Measurements from ENCODE around the gene CACNA1D.

CACNA1D gene

DNA sequence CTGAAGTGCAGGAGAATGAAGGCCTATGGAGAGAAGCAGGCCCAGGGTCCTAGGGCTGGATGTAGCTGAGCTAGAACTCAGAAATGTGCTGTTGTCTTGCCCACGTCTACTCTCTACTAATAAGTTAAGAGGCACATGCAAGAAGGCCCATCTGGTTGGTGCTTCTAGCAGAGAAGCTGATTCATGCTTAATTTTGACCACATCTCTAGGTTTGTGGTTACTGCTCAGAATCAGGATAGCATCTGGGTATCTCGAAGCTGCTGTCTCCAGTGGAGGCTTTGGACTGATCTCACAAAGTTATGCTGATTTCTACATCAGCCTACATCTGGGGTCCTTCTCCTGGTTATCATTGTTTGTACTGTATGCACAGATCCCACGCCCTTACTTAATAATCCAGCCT lies 87.3 kb downstream of the CACNA1D start:
- no peak for DNase-seq

DNA sequence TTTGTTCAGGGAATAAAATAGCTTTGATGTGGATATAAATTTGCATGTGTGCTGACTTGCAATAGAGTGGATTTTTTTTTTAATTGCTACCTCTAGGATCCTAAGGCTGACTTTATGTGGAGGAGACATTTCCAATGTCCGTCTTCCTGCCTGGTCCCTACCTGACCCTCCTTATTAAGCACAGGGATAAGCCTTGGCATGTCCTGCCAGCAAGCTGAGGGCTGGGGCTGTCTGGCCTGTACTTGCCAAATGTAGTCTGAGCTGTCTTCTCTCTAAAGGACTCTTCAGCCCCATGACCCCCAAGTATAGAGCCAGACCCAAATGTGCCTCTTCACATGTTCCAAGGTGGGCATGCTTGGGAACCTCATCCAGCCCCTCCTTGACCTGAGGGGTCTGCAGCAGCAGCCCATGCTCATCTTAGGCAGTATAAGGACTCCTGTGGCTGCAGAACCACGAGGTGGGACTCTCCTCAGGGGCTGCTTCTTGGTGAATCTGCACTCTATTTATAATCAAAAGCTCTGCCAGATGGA lies 88.8 kb downstream of the CACNA1D start:
- DNase-seq = no peak

DNA sequence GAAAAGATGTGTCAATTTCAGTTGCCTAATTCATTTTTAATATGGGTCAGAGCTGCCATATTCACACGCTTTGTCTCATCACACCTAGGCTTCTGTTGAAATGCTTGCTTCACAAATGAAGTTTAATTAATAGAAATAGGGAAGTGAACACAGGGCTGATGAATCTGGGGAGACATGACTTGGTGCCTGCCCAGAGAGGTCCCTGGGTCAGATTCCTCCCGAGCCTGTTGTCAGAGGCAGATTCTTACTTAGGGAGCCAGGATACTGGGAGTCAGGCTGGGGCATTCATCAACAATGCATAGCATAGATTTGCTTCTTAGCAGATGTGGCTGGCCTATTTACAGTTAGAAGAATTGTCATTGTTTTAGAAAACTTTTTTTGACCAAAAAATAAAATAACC lies 90.6 kb downstream of the CACNA1D start:
- DNase-seq = no peak

DNA sequence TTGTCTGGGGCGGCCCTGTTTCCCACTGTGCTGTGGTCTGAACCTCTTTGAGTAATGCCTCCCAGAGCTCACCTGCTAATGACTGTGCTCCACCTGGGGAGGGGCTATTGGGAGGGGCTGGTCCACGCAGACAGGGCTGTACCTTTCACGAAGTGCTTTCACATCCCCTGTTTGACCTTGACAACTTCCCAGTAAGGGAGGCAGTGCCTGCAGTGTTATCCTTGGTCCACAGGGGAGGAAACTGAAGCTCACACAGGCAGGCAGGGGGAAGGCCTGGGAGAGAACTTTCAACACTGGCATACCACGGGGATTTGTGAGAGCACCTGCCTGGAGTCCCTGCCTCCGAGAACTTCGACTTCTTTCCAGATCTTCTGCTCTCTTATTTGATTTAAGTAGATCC lies 91.2 kb downstream of the CACNA1D start:
- no peak for DNase-seq

DNA sequence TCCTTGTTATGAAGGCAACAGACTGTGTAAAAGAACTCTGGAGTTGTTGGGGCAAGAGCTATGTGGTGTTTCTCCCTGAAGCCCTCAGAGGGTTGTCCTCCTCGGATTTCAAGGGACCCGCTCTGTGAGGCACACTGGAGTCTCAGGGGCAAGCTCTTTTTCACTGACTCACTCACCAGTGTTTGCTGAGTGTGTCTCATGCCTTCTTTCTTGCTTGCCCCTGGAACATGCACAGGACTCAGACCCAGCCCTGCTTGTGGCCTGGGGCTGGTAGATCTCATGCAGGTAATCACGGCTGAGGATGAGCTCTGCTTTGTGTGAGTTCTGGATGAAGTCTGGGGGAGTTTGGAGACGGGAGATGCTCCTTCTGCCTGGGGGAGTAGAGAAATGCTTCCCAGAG lies 93.7 kb downstream of the CACNA1D start:
- no peak for DNase-seq

DNA sequence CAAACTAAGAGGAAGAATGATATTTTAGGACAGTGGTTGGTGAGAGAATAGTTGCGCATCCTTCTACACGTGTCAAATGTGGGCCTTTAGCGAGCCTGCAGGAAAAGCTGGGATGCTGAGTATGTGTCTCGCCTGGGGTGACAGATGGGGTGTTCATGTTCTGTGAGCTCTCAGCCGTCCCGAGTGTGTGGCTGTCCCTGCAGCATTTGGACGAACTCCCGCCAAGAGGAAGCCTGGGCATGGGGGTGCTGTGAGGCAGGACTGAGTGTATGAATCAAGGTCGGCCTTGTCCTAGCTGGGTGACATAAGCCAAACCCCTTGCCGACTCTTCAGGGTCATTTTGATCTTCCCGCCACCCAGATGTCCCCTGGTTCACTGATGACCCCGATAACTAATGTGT lies 94.8 kb downstream of the CACNA1D start:
- DNase-seq = no peak

DNA sequence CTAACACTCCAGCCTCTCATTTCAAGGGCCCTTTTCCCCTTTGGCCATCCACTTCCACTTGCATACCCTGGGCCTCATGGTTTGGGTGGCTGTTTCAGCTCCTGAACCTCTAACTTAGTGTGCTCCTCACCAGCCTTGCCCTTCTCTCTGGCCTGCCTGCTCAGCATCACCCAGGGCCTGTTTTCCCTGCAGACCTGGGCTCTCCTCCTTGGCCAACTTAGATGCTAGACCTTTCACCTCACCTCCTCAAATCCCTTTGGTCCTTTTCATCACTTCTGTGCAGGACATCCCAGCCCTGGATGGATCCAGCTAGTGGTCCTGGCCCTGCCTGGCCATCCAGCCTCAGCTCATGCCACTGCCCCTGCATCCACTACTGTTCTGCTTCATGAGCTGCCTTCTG lies 95.4 kb downstream of the CACNA1D start:
- no peak for DNase-seq

DNA sequence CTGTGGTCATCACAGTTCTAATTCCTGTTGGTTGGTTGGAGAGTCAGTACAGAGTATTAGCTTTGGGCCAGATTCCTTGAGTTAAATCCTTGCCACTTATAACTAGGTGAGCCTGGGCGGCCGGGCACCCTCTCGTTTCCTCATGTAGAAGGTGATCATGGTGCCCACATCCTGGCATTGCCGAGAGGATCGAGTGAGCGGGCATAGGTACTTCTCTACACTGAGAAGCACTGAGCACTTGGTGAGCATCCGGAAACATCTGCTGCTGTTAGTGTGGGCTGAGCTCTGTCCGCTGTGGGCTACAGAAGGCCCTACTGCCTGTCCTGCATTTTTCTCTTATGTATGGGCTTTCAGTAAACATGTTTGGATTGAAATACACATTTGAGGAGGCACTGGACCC lies 96.2 kb downstream of the CACNA1D start:
- no peak for DNase-seq

GRCh38 chr3:53591646-53592045 lies 97.2 kb downstream of the CACNA1D start:
- DNase-seq = no peak

DNA sequence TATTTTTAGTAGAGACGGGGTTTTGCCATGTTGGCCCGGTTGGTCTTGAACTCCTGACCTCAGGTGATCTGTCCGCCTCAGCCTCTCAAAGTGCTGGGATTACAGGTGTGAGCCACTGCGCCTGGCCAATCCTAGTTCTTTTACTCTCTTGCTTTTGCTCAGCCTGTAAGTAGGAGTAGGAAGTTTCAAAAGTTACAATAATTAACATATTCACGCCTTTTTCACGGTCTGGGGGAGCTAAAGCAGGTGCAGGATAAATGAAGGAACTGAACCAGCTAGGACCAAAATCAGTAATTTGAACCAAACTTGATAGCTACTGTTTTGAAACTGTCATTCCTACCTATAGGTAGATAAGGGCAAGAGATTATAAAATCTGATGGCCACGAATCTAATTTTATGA lies 98.5 kb downstream of the CACNA1D start:
- DNase-seq = no peak

GRCh38 chr3:53593611-53594010 lies 99.2 kb downstream of the CACNA1D start:
- DNase-seq = no peak

GRCh38 chr3:53594276-53594675 lies 99.9 kb downstream of the CACNA1D start:
- DNase-seq = peak; percentile 7 to 12

DNA sequence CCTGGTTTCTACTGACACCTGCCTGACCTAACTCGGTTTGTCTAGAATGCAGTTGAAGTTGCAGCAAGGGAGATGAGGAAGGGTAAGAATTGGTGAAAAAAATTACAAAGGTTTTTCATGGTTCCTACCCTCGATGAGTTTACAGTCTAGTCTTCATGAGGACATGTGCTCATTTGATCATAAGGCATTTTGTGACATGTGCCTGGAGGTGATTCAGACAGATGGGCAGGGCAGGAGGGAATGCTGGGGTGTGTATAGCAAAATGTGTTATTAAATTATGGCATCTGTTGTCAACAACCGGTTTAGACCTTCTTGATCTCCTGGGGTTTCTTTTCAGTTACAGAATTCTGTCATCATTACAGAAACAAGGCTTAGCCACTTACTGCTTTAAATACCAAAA lies 101.2 kb downstream of the CACNA1D start:
- DNase-seq = no peak

- DNase-seq = no peak
Observed at GRCh38 chr3:53597136-53597915, 102.9 kb downstream of the CACNA1D start.

DNA sequence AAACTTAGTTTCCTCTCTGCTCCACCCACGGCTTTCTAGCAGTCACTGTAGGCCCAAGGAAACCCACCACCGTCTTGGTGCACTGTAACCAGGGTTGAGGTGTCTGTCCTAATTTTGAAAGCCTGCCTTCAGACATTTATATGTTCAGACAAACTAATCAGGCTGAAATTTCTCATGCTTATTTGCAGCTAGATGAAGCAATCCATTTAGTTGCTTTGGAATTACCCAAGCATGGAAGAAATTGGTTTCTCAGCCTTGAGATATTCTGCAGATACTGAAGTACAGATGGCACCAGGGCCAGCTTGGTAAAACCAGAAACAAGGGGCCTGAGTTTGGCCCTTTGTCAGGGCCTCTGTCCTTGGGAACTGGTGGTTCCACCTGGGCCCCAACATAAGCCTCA lies 105.4 kb downstream of the CACNA1D start:
- no peak for DNase-seq

- no peak for DNase-seq
Observed at GRCh38 chr3:53602866-53603265, 108.5 kb downstream of the CACNA1D start.

- no peak for DNase-seq
Observed at GRCh38 chr3:53604232-53604631, 109.8 kb downstream of the CACNA1D start.

DNA sequence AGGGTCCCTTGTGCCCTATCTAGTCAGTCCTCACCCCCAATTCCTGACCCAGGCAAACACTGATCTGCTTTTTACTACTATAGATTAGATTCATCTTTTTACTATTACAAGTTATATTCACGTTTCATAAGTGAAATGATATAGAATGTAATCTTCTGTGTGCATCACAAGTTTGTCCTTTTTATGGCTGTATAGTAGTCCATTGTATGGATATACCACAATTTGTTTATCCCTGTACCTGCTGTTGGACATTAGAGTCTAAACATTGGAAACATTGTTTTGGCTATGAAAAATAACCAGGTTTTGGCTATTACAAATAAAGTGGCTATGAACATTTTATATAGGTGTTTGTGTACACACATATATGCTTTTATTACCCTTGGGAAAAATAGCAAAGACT lies 112.4 kb downstream of the CACNA1D start:
- DNase-seq = no peak

DNA sequence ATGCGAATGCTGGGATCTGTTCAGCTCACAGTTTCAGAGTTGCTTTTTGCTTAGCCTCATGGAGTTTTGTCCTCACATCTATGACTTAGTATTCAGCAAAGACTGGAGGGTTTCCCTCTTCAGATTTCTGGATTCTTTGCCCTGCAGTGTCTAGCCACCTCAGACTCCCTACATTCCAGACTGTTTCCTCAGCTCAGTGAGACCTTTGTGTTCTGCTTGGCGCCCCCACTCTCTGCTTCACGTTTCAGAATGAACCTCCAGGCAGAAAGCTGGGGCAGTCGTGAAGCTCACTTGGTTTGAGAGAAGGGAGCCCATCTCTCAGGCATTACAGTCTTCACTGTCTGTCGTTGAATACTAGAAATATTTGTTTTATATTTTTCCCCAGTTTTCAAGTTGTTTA lies 118.1 kb downstream of the CACNA1D start:
- no peak for DNase-seq

GRCh38 chr3:53613125-53613524 lies 118.7 kb downstream of the CACNA1D start:
- no peak for DNase-seq

- no peak for DNase-seq
Observed at GRCh38 chr3:53614307-53614706, 119.9 kb downstream of the CACNA1D start.

GRCh38 chr3:53616321-53616720 lies 121.9 kb downstream of the CACNA1D start:
- DNase-seq = no peak

DNA sequence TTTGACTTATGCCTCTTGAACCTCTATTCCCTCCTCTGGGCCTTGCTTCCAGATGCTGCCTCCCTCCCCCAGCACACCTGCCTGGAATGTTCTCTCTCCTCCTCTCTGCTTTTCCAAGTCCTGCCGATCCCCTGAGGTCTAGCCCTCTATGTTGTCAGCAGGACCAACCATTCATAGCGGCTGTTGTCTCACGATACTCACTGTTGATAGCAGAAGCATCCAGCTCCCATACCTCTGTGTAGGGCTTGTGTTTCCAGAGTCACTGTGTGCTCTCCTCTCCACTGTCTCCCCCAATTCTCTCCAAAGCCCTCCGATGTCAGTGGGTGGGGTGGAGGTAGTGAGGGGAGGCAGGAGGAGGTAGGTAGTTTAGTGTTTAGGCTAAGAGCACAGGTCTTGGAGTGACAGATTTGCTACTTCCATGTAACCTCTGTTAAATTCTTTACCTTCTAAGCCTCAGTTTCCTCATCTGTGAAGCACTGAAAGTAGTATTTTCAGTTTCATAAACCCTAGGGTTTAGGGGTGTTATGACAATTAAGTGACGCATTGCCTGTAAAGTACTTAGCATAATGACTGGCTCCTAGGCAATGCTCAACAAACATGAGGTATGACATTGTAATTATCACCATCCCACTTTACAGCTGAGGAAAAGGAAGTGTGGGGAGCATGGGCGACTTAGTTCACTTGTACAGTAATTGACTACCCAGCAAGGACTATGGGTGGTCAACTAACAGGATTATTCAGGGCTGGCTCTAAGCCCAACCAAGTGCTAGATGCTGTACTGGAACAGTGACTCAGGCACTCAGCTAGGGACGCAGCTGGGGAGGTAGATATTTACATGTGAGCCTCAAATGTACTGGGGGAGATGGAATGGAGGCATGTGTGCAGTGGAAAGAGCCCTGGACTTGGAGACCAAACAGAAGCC lies 122.8 kb downstream of the CACNA1D start:
- DNase-seq = no peak
